ENCODE measurements around the gene MRPL18. TPM values are rescaled to one million over a fixed set of nuclear protein-coding genes. Genes with fewer than 3 reads are reported as not detected.
"Not testable (repeated sequence)": the region's sequence is repeated elsewhere in the genome, so short reads cannot be mapped to it uniquely, and the experiment has no call there.

MRPL18 gene
- total RNA-seq, 1 experiment from 2014 or later: 123 TPM

DNA sequence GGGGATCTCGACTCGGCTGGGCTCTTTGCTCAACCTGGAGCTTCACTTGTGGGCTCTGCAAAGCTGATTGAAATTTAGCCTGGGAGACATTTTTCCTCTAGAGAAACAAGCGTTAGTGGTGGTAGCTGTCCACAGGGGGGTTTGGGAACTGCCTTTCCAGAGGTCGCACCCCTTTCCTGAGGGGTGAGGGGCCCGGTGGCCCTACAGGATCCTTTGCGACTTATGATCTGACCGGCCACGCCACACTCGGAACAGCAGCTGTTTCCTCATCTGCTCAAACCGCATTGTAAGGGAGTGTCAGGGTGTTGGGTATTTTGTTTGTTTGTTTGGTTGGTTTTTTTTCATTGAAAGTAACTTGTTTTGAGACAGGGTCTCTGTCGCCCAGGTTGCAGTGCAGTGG is 30.9 kb downstream of the MRPL18 start:
- Histone ChIP-seq H3K9me2 (replicated peaks; ENCODE audit: low read length) (no peaks in the 10 kb centered on the region), H2AFZ (ENCODE audit: low read length) (no peak overlapping the region), H3K4me2 (ENCODE audit: low read length) (no peak overlapping the region), H3K79me2 (ENCODE audit: low read length) (no peaks in the 10 kb centered on the region), H3K4me3 (ENCODE audit: low read length) (no peak overlapping the region), H3K27ac (ENCODE audit: low read length) (no peak overlapping the region), H4K20me1 (ENCODE audit: low read length) (no peaks in the 10 kb centered on the region), H3F3A (ENCODE audit: low read length, unreplicated experiment) (no peaks in the 10 kb centered on the region), H3K27me3 (ENCODE audit: low read length) (no peaks in the 10 kb centered on the region), H3K9me3 (ENCODE audit: low read length) (no peaks in the 10 kb centered on the region), H3K4me1 (ENCODE audit: insufficient read depth, low read length) (no peaks in the 10 kb centered on the region), H3K9ac (ENCODE audit: low read length) (no peak overlapping the region), H3K36me3 (ENCODE audit: low read depth, low read length) (no peaks in the 10 kb centered on the region)
- POLR2A ChIA-PET (ENCODE audit: unreplicated experiment): no interaction called here
- ATAC-seq (no peak), DNase-seq (no peak)
- CTCF ChIA-PET: no interaction called here
- TF ChIP-seq EZH2phosphoT487 (IDR thresholded peaks at IDR 0.05; ENCODE audit: borderline replicate concordance, low read length): no peak
- TF ChIP-seq EZH2 (IDR thresholded peaks at IDR 0.05; ENCODE audit: low read length, unreplicated experiment): no peak
- TF ChIP-seq, protein P1, sequence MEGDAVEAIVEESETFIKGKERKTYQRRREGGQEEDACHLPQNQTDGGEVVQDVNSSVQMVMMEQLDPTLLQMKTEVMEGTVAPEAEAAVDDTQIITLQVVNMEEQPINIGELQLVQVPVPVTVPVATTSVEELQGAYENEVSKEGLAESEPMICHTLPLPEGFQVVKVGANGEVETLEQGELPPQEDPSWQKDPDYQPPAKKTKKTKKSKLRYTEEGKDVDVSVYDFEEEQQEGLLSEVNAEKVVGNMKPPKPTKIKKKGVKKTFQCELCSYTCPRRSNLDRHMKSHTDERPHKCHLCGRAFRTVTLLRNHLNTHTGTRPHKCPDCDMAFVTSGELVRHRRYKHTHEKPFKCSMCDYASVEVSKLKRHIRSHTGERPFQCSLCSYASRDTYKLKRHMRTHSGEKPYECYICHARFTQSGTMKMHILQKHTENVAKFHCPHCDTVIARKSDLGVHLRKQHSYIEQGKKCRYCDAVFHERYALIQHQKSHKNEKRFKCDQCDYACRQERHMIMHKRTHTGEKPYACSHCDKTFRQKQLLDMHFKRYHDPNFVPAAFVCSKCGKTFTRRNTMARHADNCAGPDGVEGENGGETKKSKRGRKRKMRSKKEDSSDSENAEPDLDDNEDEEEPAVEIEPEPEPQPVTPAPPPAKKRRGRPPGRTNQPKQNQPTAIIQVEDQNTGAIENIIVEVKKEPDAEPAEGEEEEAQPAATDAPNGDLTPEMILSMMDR (conservative IDR thresholded peaks at IDR 0.05; ENCODE audit: low read depth, low read length): no peak
- BruUV-seq (replicated peaks): no TSS peak
- intact Hi-C loops (cut with micrococcal nuclease): no loop called here

DNA sequence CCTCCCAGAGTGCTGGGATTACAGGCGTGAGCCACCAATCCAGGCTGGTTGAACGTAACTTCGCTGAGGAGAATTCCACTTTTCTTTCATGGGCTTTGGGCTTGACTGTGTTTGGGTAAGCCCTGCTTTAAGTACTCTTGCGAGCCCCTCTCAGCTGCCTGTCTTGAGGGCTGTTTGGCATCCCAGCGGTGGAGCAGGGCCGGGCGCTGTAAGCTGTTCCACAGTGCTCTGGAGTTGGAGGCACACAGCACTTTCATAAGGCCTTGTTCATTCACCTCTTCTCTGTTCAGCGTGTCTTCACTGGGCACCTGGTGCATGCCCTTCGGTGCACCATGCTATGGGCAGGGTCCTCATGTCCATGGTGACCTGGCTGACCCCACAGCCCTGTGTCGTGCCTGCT is 31.5 kb downstream of the MRPL18 start:
- Histone ChIP-seq H2AFZ (ENCODE audit: low read length) (no peak overlapping the region), H3K36me3 (ENCODE audit: low read depth, low read length) (no peaks in the 10 kb centered on the region), H3K27me3 (ENCODE audit: low read length) (no peaks in the 10 kb centered on the region), H3F3A (ENCODE audit: low read length, unreplicated experiment) (no peaks in the 10 kb centered on the region), H3K4me2 (ENCODE audit: low read length) (no peak overlapping the region), H3K9ac (ENCODE audit: low read length) (no peak overlapping the region), H3K9me3 (ENCODE audit: low read length) (no peaks in the 10 kb centered on the region), H4K20me1 (ENCODE audit: low read length) (no peaks in the 10 kb centered on the region), H3K4me1 (ENCODE audit: insufficient read depth, low read length) (no peaks in the 10 kb centered on the region), H3K4me3 (ENCODE audit: low read length) (no peak overlapping the region), H3K27ac (ENCODE audit: low read length) (no peak overlapping the region), H3K9me2 (replicated peaks; ENCODE audit: low read length) (no peaks in the 10 kb centered on the region), H3K79me2 (ENCODE audit: low read length) (no peaks in the 10 kb centered on the region)
- POLR2A ChIA-PET (ENCODE audit: unreplicated experiment): no interaction called here
- TF ChIP-seq EZH2 (IDR thresholded peaks at IDR 0.05; ENCODE audit: low read length, unreplicated experiment): no peak
- no peak for TF ChIP-seq EZH2phosphoT487 (IDR thresholded peaks at IDR 0.05; ENCODE audit: borderline replicate concordance, low read length)
- TF ChIP-seq, protein P1 (conservative IDR thresholded peaks at IDR 0.05; ENCODE audit: low read depth, low read length): no peak
- no TSS peak for BruUV-seq (replicated peaks)
- no peak for DNase-seq
- no peak for ATAC-seq
- CTCF ChIA-PET: no interaction called here
- intact Hi-C loops (cut with micrococcal nuclease): no loop called here

DNA sequence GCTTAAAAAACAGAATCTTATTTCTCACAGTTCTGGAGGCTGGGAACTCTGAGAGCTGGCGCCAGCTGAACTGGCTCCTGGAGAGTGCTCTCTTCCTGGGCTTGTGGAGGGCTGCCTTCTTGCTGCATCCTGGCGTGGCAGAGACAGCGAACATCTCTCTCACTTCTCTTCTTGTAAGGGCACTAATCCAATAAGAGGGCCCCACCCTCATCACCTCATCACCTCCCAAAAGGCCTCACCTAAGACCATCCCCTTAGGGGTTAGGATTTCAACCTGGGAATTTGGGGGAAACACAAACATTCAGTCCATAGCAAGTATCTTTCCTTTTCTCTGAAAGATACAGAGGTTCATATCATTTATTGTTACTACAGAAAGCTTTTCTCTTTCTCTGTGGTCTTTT is 33.7 kb downstream of the MRPL18 start:
- intact Hi-C loops (cut with micrococcal nuclease): no loop called here
- CTCF ChIA-PET: no interaction called here
- Histone ChIP-seq H3K27ac (ENCODE audit: low read length) (no peak overlapping the region), H3F3A (ENCODE audit: low read length, unreplicated experiment) (no peaks in the 10 kb centered on the region), H3K9me2 (replicated peaks; ENCODE audit: low read length) (no peaks in the 10 kb centered on the region), H2AFZ (ENCODE audit: low read length) (no peak overlapping the region), H3K9me3 (ENCODE audit: low read length) (no peaks in the 10 kb centered on the region), H3K79me2 (ENCODE audit: low read length) (no peaks in the 10 kb centered on the region), H3K36me3 (ENCODE audit: low read depth, low read length) (no peaks in the 10 kb centered on the region), H3K4me1 (ENCODE audit: insufficient read depth, low read length) (no peaks in the 10 kb centered on the region), H4K20me1 (ENCODE audit: low read length) (no peaks in the 10 kb centered on the region), H3K27me3 (ENCODE audit: low read length) (no peaks in the 10 kb centered on the region), H3K4me2 (ENCODE audit: low read length) (no peak overlapping the region), H3K9ac (ENCODE audit: low read length) (no peak overlapping the region), H3K4me3 (ENCODE audit: low read length) (no peak overlapping the region)
- BruUV-seq (replicated peaks): no TSS peak
- TF ChIP-seq, protein P1 (conservative IDR thresholded peaks at IDR 0.05; ENCODE audit: low read depth, low read length): no peak
- TF ChIP-seq EZH2phosphoT487 (IDR thresholded peaks at IDR 0.05; ENCODE audit: borderline replicate concordance, low read length): no peak
- no peak for TF ChIP-seq EZH2 (IDR thresholded peaks at IDR 0.05; ENCODE audit: low read length, unreplicated experiment)
- DNase-seq (no peak), ATAC-seq (no peak)
- POLR2A ChIA-PET (ENCODE audit: unreplicated experiment): no interaction called here

DNA sequence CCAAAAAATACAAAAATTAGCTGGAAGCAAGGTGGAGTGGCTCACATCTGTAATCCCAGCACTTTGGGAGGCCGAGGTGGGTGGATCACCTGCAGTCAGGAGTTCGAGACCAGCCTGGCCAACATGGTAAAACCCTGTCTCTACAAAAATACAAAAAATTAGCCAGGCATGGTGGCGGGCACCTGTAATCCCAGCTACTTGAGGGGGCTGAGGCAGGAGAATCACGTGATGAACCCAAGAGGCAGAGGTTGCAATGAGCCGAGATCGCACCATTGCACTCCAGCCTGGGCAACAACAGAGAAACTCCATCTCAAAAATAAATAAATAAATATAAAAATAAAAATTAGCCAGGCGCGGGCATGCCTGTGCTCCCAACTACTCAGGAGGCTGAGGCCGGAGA is 34.4 kb downstream of the MRPL18 start:
- POLR2A ChIA-PET (ENCODE audit: unreplicated experiment); CTCF ChIA-PET; BruUV-seq (replicated peaks): not testable (repeated sequence)

More for the DNA sequence above, 34.4 kb downstream of the MRPL18 start:
- H4K20me1 ChIP-seq (ENCODE audit: low read length); H3K27me3 ChIP-seq (ENCODE audit: low read length); DNase-seq; H3K36me3 ChIP-seq (ENCODE audit: low read depth, low read length); H3K4me1 ChIP-seq (ENCODE audit: insufficient read depth, low read length); intact Hi-C loops (cut with micrococcal nuclease); H3K9me3 ChIP-seq (ENCODE audit: low read length); H3F3A ChIP-seq (ENCODE audit: low read length, unreplicated experiment); H2AFZ ChIP-seq (ENCODE audit: low read length); H3K4me2 ChIP-seq (ENCODE audit: low read length); H3K9me2 ChIP-seq (replicated peaks; ENCODE audit: low read length); ATAC-seq; H3K4me3 ChIP-seq (ENCODE audit: low read length); H3K9ac ChIP-seq (ENCODE audit: low read length); H3K79me2 ChIP-seq (ENCODE audit: low read length); H3K27ac ChIP-seq (ENCODE audit: low read length): not testable (repeated sequence)

All from PC-3 (cell line).